NCI-H226 (cell line): ENCODE data around the gene FER.
"Not testable (repeated sequence)": the region's sequence is repeated elsewhere in the genome, so short reads cannot be mapped to it uniquely, and the experiment has no call there.

Experiments
- DNase-seq: peaks from one replicate; pipeline ENCODE4 v3.0.0-alpha.2; 2015

FER gene

GRCh38 chr5:108748401-108749127 lies 867 bp downstream of the FER start:
- DNase-seq, result peak; percentile 100

GRCh38 chr5:108749128-108749861 lies 1.6 kb downstream of the FER start:
- no peak for DNase-seq

- peak; percentile 45 for DNase-seq
These were observed 5.6 kb downstream of the FER start for GRCh38 chr5:108753331-108753730.

- DNase-seq, result peak; percentile 65
These were observed 6.2 kb downstream of the FER start for GRCh38 chr5:108753877-108754276.

DNA sequence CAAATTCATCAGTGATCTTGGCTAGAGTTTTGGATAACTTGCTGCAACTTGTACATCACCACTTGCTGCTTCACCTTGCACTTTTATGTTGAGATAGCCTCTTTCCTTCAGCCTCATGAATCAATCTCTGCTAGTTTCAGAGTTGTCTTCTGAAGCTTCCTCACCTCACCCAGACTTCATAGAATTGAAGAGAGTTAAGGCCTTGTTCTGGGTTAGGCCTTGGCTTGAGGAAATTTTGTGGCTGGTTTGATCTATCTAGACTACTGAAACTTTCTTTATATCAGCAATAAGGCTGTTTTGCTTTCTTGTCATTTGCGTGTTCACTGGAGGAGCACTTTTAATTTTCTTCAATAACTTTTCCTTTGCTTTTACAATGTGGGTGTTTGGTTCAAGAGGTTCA lies 12.8 kb downstream of the FER start:
- no peak for DNase-seq

GRCh38 chr5:108762660-108763059 lies 15.0 kb downstream of the FER start:
- no peak for DNase-seq

DNA sequence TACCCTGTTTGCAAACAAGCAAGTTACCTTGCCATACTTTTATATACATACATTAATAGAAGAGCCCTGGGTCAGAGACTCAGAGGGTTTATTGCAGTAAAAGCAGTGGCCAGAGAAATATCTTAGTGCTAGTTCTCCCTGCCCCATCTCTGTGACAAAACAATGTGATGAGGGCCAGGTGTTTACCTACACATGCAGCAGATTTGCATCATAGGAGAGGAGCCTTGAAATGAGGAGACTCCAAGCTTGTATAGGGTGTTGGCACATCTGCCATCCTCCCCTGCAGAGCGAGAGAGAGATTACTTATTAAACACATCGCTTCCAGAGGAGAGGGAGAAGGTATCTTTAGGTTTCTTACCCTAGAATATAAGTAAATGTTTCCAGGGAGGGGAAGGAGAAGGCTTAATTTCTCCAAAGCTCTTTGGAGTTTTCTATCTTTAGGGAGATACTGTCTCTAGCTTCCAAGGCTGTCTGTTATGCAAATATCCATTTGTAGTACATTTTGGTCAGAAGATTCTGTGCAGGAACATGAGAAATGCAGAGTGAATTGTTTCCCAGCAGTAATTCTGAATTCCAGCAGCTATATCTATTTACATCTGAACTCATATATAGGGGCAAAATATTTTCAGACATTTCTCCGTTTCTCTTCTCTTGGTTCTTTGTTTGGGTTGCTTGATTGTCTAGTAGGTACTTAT lies 15.7 kb downstream of the FER start:
- DNase-seq, result no peak

GRCh38 chr5:108765647-108766046 lies 17.9 kb downstream of the FER start:
- DNase-seq, result no peak

DNA sequence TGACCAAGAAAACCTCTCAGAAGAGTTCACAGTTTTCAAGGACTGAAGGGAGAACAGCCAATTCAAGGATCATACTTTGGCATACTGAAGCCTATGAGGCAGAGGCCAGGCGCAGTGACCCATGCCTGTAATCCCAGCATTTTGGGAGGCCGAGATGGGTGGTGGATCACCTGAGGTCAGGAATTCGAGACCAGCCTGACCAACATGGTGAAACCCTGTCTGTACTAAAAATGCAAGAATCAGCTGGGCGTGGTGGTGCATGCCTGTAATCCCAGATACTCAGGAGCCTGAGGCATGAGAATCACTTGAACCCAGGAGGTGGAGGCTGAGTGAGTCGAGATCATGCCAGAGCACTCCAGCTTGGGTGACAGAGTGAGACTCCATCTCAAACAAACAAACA lies 19.2 kb downstream of the FER start:
- not testable (repeated sequence) for DNase-seq

GRCh38 chr5:108769352-108769751 lies 21.7 kb downstream of the FER start:
- no peak for DNase-seq

DNA sequence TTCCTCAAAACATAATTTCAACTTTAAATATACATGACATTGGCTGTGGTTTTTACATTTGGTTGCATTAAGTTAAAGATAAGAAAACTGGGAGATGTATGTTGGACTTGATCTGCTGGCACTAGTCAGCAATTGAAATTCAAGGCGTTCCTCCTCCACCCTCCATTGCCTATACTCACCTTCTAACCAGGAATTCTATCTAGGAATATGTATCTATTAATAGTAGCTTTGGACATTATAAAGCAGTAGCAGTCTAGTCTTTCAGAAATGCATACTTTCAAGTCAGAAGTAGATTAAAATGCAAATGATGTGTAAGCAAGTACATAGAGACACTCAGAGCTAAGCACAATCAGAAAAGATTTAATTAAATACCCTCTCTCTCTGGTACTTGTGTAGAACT lies 24.9 kb downstream of the FER start:
- no peak for DNase-seq

GRCh38 chr5:108773330-108773729 lies 25.6 kb downstream of the FER start:
- DNase-seq, result no peak

DNA sequence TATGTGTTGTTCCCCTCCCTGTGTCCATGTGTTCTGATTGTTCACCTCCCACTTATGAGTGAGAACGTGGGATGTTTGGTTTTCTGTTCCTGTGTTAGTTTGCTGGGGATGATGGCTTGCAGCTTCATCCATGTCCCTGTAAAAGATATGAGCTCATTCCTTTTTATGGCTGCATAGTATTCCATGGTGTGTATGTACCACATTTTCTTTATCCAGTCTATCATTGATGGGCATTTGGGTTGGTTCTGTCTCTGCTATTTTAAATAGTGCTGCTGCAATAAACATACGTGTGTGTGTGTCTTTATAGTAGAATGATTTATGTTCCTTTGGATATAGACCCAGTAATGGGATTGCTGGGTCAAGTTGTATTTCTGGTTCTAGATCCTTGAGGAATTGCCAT lies 26.4 kb downstream of the FER start:
- DNase-seq, result not testable (repeated sequence)

GRCh38 chr5:108777582-108777981 lies 29.9 kb downstream of the FER start:
- not testable (repeated sequence) for DNase-seq

DNA sequence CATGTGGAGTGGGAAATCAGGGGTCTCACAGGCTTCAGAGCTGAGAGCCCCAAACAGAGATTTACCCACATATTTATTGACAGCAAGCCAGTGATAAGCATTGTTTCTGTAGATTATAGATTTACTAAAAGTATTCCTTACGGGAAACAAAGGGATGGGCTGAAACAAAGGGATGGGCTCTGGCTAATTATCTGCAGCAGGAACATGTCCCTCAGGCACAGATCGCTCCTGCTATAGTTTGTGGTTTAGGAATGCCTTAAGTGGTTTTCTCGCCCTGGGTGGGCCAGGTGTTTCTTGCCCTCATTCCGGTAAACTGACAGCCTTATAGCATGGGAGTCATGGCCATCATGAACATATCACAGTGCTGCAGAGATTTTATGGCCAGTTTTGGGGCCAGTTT lies 36.9 kb downstream of the FER start:
- DNase-seq, result not testable (repeated sequence)

GRCh38 chr5:108786806-108787483 lies 39.2 kb downstream of the FER start:
- no peak for DNase-seq

GRCh38 chr5:108788142-108788541 lies 40.4 kb downstream of the FER start:
- DNase-seq, result no peak

DNA sequence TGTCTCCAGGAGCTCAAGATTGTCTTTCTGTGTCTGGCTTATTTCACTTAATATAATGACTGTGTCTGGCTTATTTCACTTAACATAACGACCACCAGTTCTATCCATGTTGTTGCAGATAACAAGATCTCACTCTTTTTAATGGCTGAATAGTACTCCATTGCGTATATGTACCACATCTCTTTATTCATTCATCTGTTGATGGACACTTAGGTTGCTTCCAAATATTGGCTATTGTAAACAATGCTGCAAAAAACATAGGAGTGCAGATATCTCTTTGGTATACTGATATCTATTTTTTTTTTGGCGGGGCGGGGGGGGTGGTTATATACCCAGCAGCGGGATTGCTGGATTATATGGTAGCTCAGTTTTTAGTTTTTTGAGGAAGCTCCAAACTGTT lies 45.5 kb downstream of the FER start:
- no peak for DNase-seq

DNA sequence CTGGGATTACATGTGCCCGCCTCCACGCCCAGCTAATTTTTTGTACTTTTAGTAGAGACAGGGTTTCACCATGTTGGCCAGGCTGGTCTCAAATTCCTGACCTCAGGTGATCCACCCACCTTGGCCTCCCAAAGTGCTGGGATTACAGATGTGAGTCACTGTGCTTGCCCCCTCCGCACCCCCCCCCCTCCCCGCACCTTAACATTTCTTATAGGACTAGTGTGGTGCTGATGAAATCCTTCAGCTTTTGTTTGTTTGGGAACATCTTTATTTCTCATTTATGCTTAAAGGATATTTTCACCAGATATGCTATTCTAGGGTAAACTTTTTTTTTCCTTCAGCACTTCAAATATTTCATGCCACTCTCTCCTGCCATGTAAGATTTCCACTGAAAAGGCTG lies 46.7 kb downstream of the FER start:
- not testable (repeated sequence) for DNase-seq

DNA sequence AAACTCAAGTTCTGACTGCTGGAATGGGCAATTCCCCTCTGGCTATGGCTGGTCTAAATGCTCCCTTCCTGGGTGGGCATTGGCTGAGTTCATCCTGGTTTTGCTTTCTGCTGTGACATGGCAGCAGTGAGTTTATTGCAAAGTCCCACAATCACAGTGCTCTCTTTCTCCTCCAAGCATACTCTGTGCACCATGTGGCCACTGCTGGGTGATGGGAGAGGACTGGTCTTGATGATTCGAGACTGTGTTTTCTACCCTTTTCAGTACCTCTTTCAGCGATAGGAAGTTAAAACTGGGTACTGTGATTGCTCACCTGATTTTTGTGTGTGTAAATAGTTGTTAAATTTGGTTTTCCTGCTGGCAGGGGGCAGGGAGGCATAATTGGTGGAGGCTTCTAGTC lies 49.7 kb downstream of the FER start:
- DNase-seq, result no peak

DNA sequence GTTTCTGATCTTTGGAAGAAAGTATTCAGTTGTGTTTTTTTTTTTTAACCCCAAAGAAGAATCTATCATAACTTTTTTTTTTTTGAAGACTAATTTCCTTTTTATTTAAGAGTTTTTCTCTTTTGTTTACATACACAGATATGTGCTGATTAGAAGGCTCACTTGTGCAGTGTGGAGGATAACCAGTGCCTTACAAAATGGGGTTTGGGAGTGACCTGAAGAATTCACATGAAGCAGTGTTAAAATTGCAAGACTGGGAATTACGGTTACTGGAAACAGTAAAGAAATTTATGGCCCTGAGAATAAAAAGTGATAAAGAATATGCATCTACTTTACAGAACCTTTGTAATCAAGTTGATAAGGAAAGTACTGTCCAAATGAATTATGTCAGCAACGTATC lies 50.3 kb downstream of the FER start:
- DNase-seq, result no peak

DNA sequence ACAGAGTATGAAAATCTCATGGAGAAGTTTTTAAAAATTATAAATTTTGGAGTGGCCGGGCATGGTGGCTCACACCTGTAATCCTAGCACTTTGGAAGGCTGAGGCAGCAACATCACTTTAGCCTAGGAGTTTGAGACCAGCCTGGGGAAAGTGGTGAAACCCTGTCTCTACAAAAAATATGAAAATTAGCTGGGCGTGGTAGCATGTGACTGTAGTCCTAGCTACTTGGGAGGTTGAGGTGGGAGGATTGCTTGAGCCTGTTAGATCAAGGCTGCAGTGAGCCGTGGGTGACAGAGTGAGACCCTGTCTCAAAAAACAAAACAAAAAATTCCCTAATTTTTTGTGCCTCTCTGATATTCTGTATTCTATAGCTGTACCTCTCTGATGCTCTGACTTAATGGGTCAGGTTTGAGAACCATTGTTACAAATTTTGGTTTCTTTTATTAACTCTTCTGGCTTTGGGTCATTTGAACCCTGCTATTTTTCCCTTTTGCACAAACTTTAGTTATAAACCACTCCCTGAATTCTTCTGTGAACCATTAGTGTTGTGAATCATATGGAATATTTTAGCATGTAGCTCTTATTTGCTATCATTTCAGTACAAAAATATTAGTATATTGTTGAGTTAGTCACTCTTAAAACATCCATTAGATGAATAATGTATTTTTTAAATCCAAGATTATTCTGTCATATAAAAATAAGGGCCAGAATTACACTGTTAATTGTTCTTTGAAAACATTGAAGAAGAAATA lies 51.0 kb downstream of the FER start:
- DNase-seq, result no peak

- DNase-seq, result no peak
These were observed 53.6 kb downstream of the FER start for GRCh38 chr5:108801301-108801700.
